Prostate gland (tissue), 2 donors: ENCODE data around the gene MARCHF3. TPM values are rescaled to one million over a fixed set of nuclear protein-coding genes. Genes with fewer than 3 reads are reported as not detected.

ENCODE experiments used
- DNase-seq: peaks from one replicate; pipeline ENCODE4 v3.0.0-alpha.2; 2019; ENCODE audit warnings: low spot score
- H3K27ac ChIP-seq, 2 donors: fragments of 200-600 bp; sonication (generic); 2 replicates each; pipeline ENCODE4 v1.5.1; 2017 to 2019
- H3K27me3 ChIP-seq: fragments of 200-600 bp; sonication (generic); replicated peaks from 2 replicates; pipeline ENCODE4 v1.5.1; 2019; ENCODE audit not compliant: insufficient read depth
- H3K36me3 ChIP-seq, 2 donors: fragments of 200-600 bp; sonication (generic); 1 replicate in 1 of 2; 2 replicates in 1 of 2; pipeline versions ENCODE4 v1.5.1 to v1.8.1; 2017 to 2019
- H3K4me1 ChIP-seq: fragments of 200-600 bp; sonication (generic); replicated peaks from 2 replicates; pipeline ENCODE4 v1.5.1; 2019
- H3K4me3 ChIP-seq, 2 donors: fragments of 200-600 bp; sonication (generic); 2 replicates each; pipeline ENCODE4 v1.5.1; 2017 to 2019
- H3K9me3 ChIP-seq: fragments of 200-600 bp; sonication (generic); 2 replicates; pipeline ENCODE4 v1.5.1; 2017
- CTCF ChIP-seq, 4 experiments: fragments of 200-600 bp in 2 of 4; fragments of 450-650 bp in 2 of 4; sonication (generic) in 2 of 4; IDR thresholded peaks; 1 replicate in 3 of 4; 2 replicates in 1 of 4; pipeline ENCODE4 v1.5.1; 2016 to 2019; ENCODE audit warnings: antibody characterized with exemption in 4 of 4, mild to moderate bottlenecking in 2 of 4, moderate library complexity in 2 of 4
- POLR2A ChIP-seq: fragments of 450-650 bp; IDR thresholded peaks from one replicate; pipeline ENCODE4 v1.6.1; 2016; ENCODE audit warnings: antibody characterized with exemption, mild to moderate bottlenecking
- POLR2AphosphoS5 ChIP-seq: sonication (generic); formaldehyde crosslinking; IDR thresholded peaks from one replicate; pipeline ENCODE4 v1.6.1; 2017; ENCODE audit warnings: antibody characterized with exemption
- WGBS: methylation state at CpG from one replicate; pipeline ENCODE4 v1.1.5; 2018; 5-methylcytosine and 5-hydroxymethylcytosine counted together
- intact Hi-C: fragments of 100-400 bp; cut with DNase I; formaldehyde crosslinking; loops from one replicate; pipeline ENCODE4 v1.14.2; 2022
- total RNA-seq, 2 donors: library from RNA; depleted of rRNA; stranded (reverse); fragments of >200 nt; gene quantifications; one replicate each; pipeline ENCODE4 v1.1.0, GENCODE V29; 2016

The MARCHF3 gene
- total RNA-seq, 2 donors from 2014 or later: 1.2 to 21.1 TPM

GRCh38 chr5:126924331-126925033, 105.9 kb downstream of the MARCHF3 start:
- Histone ChIP-seq H3K27me3 (no peaks in the 10 kb centered on the region), H3K36me3 (no peaks in the 10 kb centered on the region), H3K9me3 (no peaks in the 10 kb centered on the region), H3K4me3 (no peak overlapping the region), H3K27ac (no peak overlapping the region), H3K4me1 (no peaks in the 10 kb centered on the region)
- no peak for DNase-seq
- WGBS: 91% methylated on average over 9 of the region's 9 CpGs
- intact Hi-C loops: no loop called here
- no peak for TF ChIP-seq CTCF (IDR thresholded peaks at IDR 0.05)
- TF ChIP-seq POLR2A: no peak
- TF ChIP-seq POLR2AphosphoS5: no peak

- Histone ChIP-seq H3K4me1 (no peaks in the 10 kb centered on the region), H3K9me3 (no peaks in the 10 kb centered on the region), H3K36me3 (no peaks in the 10 kb centered on the region), H3K27ac (no peak overlapping the region), H3K27me3 (no peaks in the 10 kb centered on the region), H3K4me3 (no peak overlapping the region)
- DNase-seq: no peak
- intact Hi-C loops: no loop called here
- TF ChIP-seq CTCF (IDR thresholded peaks at IDR 0.05): no peak
- no peak for TF ChIP-seq POLR2A
- TF ChIP-seq POLR2AphosphoS5: no peak
- WGBS: 86% methylated on average over 9 of the region's 9 CpGs
Observed at GRCh38 chr5:126921241-126922091, 108.9 kb downstream of the MARCHF3 start.

- H3K27ac ChIP-seq: no peak overlapping the region
- WGBS: 35% methylated on average over 5 of the region's 5 CpGs
- TF ChIP-seq POLR2A (no peak), CTCF (IDR thresholded peaks at IDR 0.05) (no peak), POLR2AphosphoS5 (no peak)
- no peaks in the 10 kb centered on the region for H3K4me1 ChIP-seq
- H3K36me3 ChIP-seq: no peaks in the 10 kb centered on the region
- no peak for DNase-seq
- no peaks in the 10 kb centered on the region for H3K27me3 ChIP-seq
- H3K4me3 ChIP-seq: no peak overlapping the region
- H3K9me3 ChIP-seq: no peaks in the 10 kb centered on the region
- intact Hi-C loops: no loop called here
Observed at GRCh38 chr5:126920291-126920690, 110.1 kb downstream of the MARCHF3 start.

GRCh38 chr5:126919566-126919965, 110.8 kb downstream of the MARCHF3 start:
- H3K36me3 ChIP-seq: no peaks in the 10 kb centered on the region
- WGBS: 91% methylated on average over 7 of the region's 7 CpGs
- H3K4me1 ChIP-seq: no peaks in the 10 kb centered on the region
- H3K9me3 ChIP-seq: no peaks in the 10 kb centered on the region
- intact Hi-C loops: no loop called here
- TF ChIP-seq CTCF (IDR thresholded peaks at IDR 0.05): no peak
- TF ChIP-seq POLR2A: no peak
- no peak for TF ChIP-seq POLR2AphosphoS5
- no peak overlapping the region for H3K4me3 ChIP-seq
- no peak overlapping the region for H3K27ac ChIP-seq
- no peak for DNase-seq
- H3K27me3 ChIP-seq: no peaks in the 10 kb centered on the region

- Histone ChIP-seq H3K4me1 (no peaks in the 10 kb centered on the region), H3K27me3 (no peaks in the 10 kb centered on the region), H3K9me3 (no peaks in the 10 kb centered on the region), H3K27ac (no peak overlapping the region), H3K36me3 (no peaks in the 10 kb centered on the region), H3K4me3 (no peak overlapping the region)
- TF ChIP-seq CTCF (IDR thresholded peaks at IDR 0.05): no peak
- no peak for TF ChIP-seq POLR2AphosphoS5
- no peak for DNase-seq
- intact Hi-C loops: no loop called here
- WGBS: 75% methylated on average over 3 of the region's 3 CpGs
Observed at GRCh38 chr5:126918615-126918957, 111.8 kb downstream of the MARCHF3 start.
